ENCODE measurements around the gene TH.

Gene TH

GRCh38 chr11:2137202-2138067 is 34.2 kb downstream of the TH start:
- TF ChIP-seq CTCF (IDR thresholded peaks at IDR 0.05; ENCODE audit: extremely low read depth, missing control alignments) = no peak
- no peak for DNase-seq (ENCODE audit: low spot score)

- no peak for DNase-seq (ENCODE audit: low spot score)
- no peak for TF ChIP-seq CTCF (IDR thresholded peaks at IDR 0.05; ENCODE audit: extremely low read depth, missing control alignments)
These were observed 34.7 kb downstream of the TH start for GRCh38 chr11:2136952-2137201.

- no peak for DNase-seq (ENCODE audit: low spot score)
- no peak for TF ChIP-seq CTCF (IDR thresholded peaks at IDR 0.05; ENCODE audit: extremely low read depth, missing control alignments)
These were observed 35.2 kb downstream of the TH start for GRCh38 chr11:2136209-2136951.

- no peak for DNase-seq (ENCODE audit: low spot score)
These were observed 35.9 kb downstream of the TH start for GRCh38 chr11:2135648-2136201.

GRCh38 chr11:2135018-2135569 is 36.5 kb downstream of the TH start:
- DNase-seq (ENCODE audit: low spot score) = no peak
- no peak for TF ChIP-seq CTCF (IDR thresholded peaks at IDR 0.05; ENCODE audit: extremely low read depth, missing control alignments)

More at GRCh38 chr11:2135648-2136201, 35.9 kb downstream of the TH start:
- TF ChIP-seq CTCF (IDR thresholded peaks at IDR 0.05; ENCODE audit: extremely low read depth, missing control alignments) = no peak

- no peak for TF ChIP-seq CTCF (IDR thresholded peaks at IDR 0.05; ENCODE audit: extremely low read depth, missing control alignments)
These were observed 37.3 kb downstream of the TH start for GRCh38 chr11:2134022-2135010.

More at GRCh38 chr11:2134022-2135010, 37.3 kb downstream of the TH start:
- no peak for DNase-seq (ENCODE audit: low spot score)
